Prostate gland (tissue), 2 donors: ENCODE results near the gene BOC.

Experiments used
- CTCF ChIP-seq, 4 experiments: fragments of 200-600 bp in 2 of 4; fragments of 450-650 bp in 2 of 4; sonication (generic) in 2 of 4; IDR thresholded peaks; 1 replicate in 3 of 4; 2 replicates in 1 of 4; pipeline ENCODE4 v1.5.1; 2016 to 2019; ENCODE audit warnings: antibody characterized with exemption in 4 of 4, mild to moderate bottlenecking in 2 of 4, moderate library complexity in 2 of 4
- POLR2A ChIP-seq: fragments of 450-650 bp; IDR thresholded peaks from one replicate; pipeline ENCODE4 v1.6.1; 2016; ENCODE audit warnings: antibody characterized with exemption, mild to moderate bottlenecking

- no peak for TF ChIP-seq CTCF (IDR thresholded peaks at IDR 0.05)
- TF ChIP-seq POLR2A = no peak
Measured at GRCh38 chr3:113310960-113311359, 99.6 kb downstream of the BOC start.
